Stomach (tissue), 9 donors: ENCODE measurements around the gene SERINC3. TPM values are rescaled to one million over a fixed set of nuclear protein-coding genes. Genes with fewer than 3 reads are reported as not detected.

Experiments used
- DNase-seq, 2 donors: peaks; one replicate each; pipeline versions ENCODE4 v3.0.0 to v3.0.0-alpha.2; 2013 to 2019
- H3K27ac ChIP-seq, 5 donors: fragments of 200-600 bp in 4 of 5; sonication (generic) in 4 of 5; one replicate each; pipeline ENCODE4 v1.5.1; 2013 to 2019; ENCODE audit warnings: mild to moderate bottlenecking in 1 of 5, moderate library complexity in 1 of 5
- H3K27me3 ChIP-seq, 3 donors: fragments of 200-600 bp; sonication (generic); one replicate each; pipeline ENCODE4 v1.5.1; 2017 to 2019; ENCODE audit warnings: mixed run types in 1 of 3
- H3K36me3 ChIP-seq, 4 donors: fragments of 200-600 bp; sonication (generic); 1 replicate in 3 of 4; 2 replicates in 1 of 4; pipeline ENCODE4 v1.5.1; 2016 to 2019
- H3K4me1 ChIP-seq, 4 donors: fragments of 200-600 bp; sonication (generic); one replicate each; pipeline ENCODE4 v1.5.1; 2016 to 2019
- H3K4me3 ChIP-seq, 4 donors: fragments of 200-600 bp; sonication (generic) in 3 of 4; one replicate each; pipeline ENCODE4 v1.5.1; 2016 to 2019; ENCODE audit warnings: mild to moderate bottlenecking in 1 of 4
- H3K9me3 ChIP-seq, 4 donors: fragments of 200-600 bp; sonication (generic); one replicate each; pipeline ENCODE4 v1.5.1; 2016 to 2019
- EP300 ChIP-seq: sonication (generic); formaldehyde crosslinking; IDR thresholded peaks from one replicate; pipeline ENCODE4 v1.6.1; 2017; ENCODE audit warnings: antibody characterized with exemption
- POLR2A ChIP-seq, 4 donors: fragments of 450-650 bp; IDR thresholded peaks; one replicate each; pipeline ENCODE4 v1.6.1; 2016; ENCODE audit warnings: antibody characterized with exemption in 4 of 4, control low read depth in 2 of 4, mild to moderate bottlenecking in 1 of 4, moderate library complexity in 1 of 4
- POLR2AphosphoS5 ChIP-seq, 3 donors: sonication (generic); formaldehyde crosslinking; IDR thresholded peaks; one replicate each; pipeline ENCODE4 v1.6.1; 2016; ENCODE audit warnings: antibody characterized with exemption in 3 of 3
- WGBS, 5 donors: extraction: QIAGEN DNeasy Blood & Tissue Kit in 3 of 5; methylation state at CpG; one replicate each; pipeline versions ENCODE4 v1.1.5 to v1.1.7; 2013 to 2018; 5-methylcytosine and 5-hydroxymethylcytosine counted together
- intact Hi-C: fragments of 100-400 bp; cut with DNase I; formaldehyde crosslinking; loops from one replicate; pipeline ENCODE4 v1.15.1; 2023; ENCODE audit warnings: low total_unique reads
- polyA plus RNA-seq, 3 donors: library from polyadenylated mRNA; stranded (reverse); fragments of 200-250 nt; gene quantifications; one replicate each; pipeline ENCODE4 v1.2.3, GENCODE V29; 2013
- total RNA-seq, 5 donors: library from RNA; depleted of rRNA; stranded (reverse); fragments of >200 nt; gene quantifications; one replicate each; pipeline versions ENCODE4 v1.1.0 to v1.2.3, GENCODE V29; 2014 to 2016
- TF ChIP-seq, protein P1 (sequence below), 7 experiments: fragments of 450-650 bp in 4 of 7; fragments of 200-600 bp in 3 of 7; sonication (generic) in 3 of 7; IDR thresholded peaks; one replicate each; pipeline ENCODE4 v1.5.1; 2016 to 2019; ENCODE audit warnings: antibody characterized with exemption in 7 of 7, control low read depth in 2 of 7, mild to moderate bottlenecking in 1 of 7
- donor health status: healthy with polysubstance abuse.
- donor health status: Bipolar disorder and iron deficiency.
- donor health status: healthy.

SERINC3 gene
- total and polyA plus RNA-seq, 8 donors = 9.6 to 109 (median 42.9) TPM

- TF ChIP-seq, protein P1, sequence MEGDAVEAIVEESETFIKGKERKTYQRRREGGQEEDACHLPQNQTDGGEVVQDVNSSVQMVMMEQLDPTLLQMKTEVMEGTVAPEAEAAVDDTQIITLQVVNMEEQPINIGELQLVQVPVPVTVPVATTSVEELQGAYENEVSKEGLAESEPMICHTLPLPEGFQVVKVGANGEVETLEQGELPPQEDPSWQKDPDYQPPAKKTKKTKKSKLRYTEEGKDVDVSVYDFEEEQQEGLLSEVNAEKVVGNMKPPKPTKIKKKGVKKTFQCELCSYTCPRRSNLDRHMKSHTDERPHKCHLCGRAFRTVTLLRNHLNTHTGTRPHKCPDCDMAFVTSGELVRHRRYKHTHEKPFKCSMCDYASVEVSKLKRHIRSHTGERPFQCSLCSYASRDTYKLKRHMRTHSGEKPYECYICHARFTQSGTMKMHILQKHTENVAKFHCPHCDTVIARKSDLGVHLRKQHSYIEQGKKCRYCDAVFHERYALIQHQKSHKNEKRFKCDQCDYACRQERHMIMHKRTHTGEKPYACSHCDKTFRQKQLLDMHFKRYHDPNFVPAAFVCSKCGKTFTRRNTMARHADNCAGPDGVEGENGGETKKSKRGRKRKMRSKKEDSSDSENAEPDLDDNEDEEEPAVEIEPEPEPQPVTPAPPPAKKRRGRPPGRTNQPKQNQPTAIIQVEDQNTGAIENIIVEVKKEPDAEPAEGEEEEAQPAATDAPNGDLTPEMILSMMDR (IDR thresholded peaks at IDR 0.05) = no peak
- TF ChIP-seq POLR2AphosphoS5 (IDR thresholded peaks at IDR 0.05) = no peak
- no peak for TF ChIP-seq POLR2A (IDR thresholded peaks at IDR 0.05)
- TF ChIP-seq EP300 = no peak
- Histone ChIP-seq H3K27me3 (no peaks in the 10 kb centered on the region), H3K4me3 (no peak overlapping the region), H3K36me3 (no peaks in the 10 kb centered on the region), H3K4me1 (peaks cover 0 to 3% (median 0%) of the 10 kb centered on the region in 4 donors), H3K27ac (no peak overlapping the region), H3K9me3 (no peaks in the 10 kb centered on the region)
- WGBS, 5 donors = 40 to 54% (median 45%) methylated on average over 6 of the region's 6 CpGs
- DNase-seq = no peak
- intact Hi-C loops = no loop called here
Observed at GRCh38 chr20:44461142-44461802, 60.6 kb downstream of the SERINC3 start.

GRCh38 chr20:44460795-44461141 lies 61.1 kb downstream of the SERINC3 start:
- TF ChIP-seq, protein P1 (IDR thresholded peaks at IDR 0.05) = peak in 4 of 7 experiments; percentile 25 to 33 (median 30)
- TF ChIP-seq POLR2A (IDR thresholded peaks at IDR 0.05) (no peak), POLR2AphosphoS5 (IDR thresholded peaks at IDR 0.05) (no peak), EP300 (no peak)
- DNase-seq = peak in 1 of 2 donors; percentile 65
- Histone ChIP-seq H3K9me3 (no peaks in the 10 kb centered on the region), H3K27me3 (no peaks in the 10 kb centered on the region), H3K4me1 (peaks cover 0 to 3% (median 0%) of the 10 kb centered on the region in 4 donors), H3K36me3 (no peaks in the 10 kb centered on the region), H3K4me3 (no peak overlapping the region), H3K27ac (no peak overlapping the region)
- 1 to 12% (median 8%) methylated on average over 3 of the region's 3 CpGs for WGBS, 5 donors
- intact Hi-C loops = no loop called here

GRCh38 chr20:44459271-44459670 lies 62.6 kb downstream of the SERINC3 start:
- H3K4me1 ChIP-seq = no peaks in the 10 kb centered on the region
- no peak overlapping the region for H3K27ac ChIP-seq
- intact Hi-C loops = no loop called here
- no peaks in the 10 kb centered on the region for H3K9me3 ChIP-seq
- H3K4me3 ChIP-seq = no peak overlapping the region
- no peaks in the 10 kb centered on the region for H3K36me3 ChIP-seq
- WGBS, 5 donors = 69 to 90% (median 83%) methylated on average over 2 of the region's 2 CpGs
- DNase-seq = no peak
- TF ChIP-seq POLR2AphosphoS5 (IDR thresholded peaks at IDR 0.05) = no peak
- TF ChIP-seq EP300 = no peak
- TF ChIP-seq, protein P1 (IDR thresholded peaks at IDR 0.05) = no peak
- no peak for TF ChIP-seq POLR2A (IDR thresholded peaks at IDR 0.05)
- no peaks in the 10 kb centered on the region for H3K27me3 ChIP-seq

- TF ChIP-seq, protein P1 (IDR thresholded peaks at IDR 0.05) = no peak
- TF ChIP-seq EP300 (no peak), POLR2AphosphoS5 (IDR thresholded peaks at IDR 0.05) (no peak), POLR2A (IDR thresholded peaks at IDR 0.05) (no peak)
- Histone ChIP-seq H3K27ac (no peak overlapping the region), H3K4me3 (no peak overlapping the region), H3K36me3 (no peaks in the 10 kb centered on the region), H3K9me3 (no peaks in the 10 kb centered on the region), H3K4me1 (no peaks in the 10 kb centered on the region), H3K27me3 (no peaks in the 10 kb centered on the region)
- peak in 1 of 2 donors; percentile 67 for DNase-seq
- 41 to 62% (median 42%) methylated on average over 5 to 6 of the region's 6 CpGs for WGBS, 5 donors
- intact Hi-C loops = no loop called here
Observed at GRCh38 chr20:44457016-44457415, 64.9 kb downstream of the SERINC3 start.
